HCT116 (cell line): Measurements from ENCODE around the gene ITPK1. TPM values are rescaled to one million over a fixed set of nuclear protein-coding genes. Genes with fewer than 3 reads are reported as not detected.

Source experiments
- ATAC-seq: fragments of 200-7000 bp; cut with Tn5 transposase; 2 replicates; pipeline ENCODE4 v1.9.1; 2020; ENCODE audit warnings: mild to moderate bottlenecking, moderate library complexity
- BruUV-seq: library from RNA; stranded (reverse); fragments of 400-500 nt; replicated peaks from 2 replicates; lab custom pipeline; 2021; lab: Mats Ljungman, UMichigan
- CTCF ChIA-PET: fragments of 300-600 bp; sonication (Branson Sonifier 250); formaldehyde crosslinking; loops from one replicate; lab custom pipeline; 2021; ENCODE audit warnings: antibody characterized with exemption; lab: Charles Lee
- POLR2A ChIA-PET: fragments of 300-600, 350-600 bp; sonication (Branson Sonifier 250); formaldehyde crosslinking; loops from one replicate; lab custom pipeline; 2021; ENCODE audit warnings: antibody characterized with exemption; lab: Charles Lee
- RAD21 ChIA-PET, 2 experiments: fragments of 300-600 bp; sonication (Branson Sonifier 250); formaldehyde crosslinking; loops; one replicate each; lab custom pipeline; 2023; ENCODE audit warnings: low total read pairs in 2 of 2; ENCODE audit not compliant: uncharacterized antibody in 2 of 2, unreplicated experiment in 2 of 2, low non-redundant PET in 1 of 2; lab: Charles Lee
- DNase-seq: peaks from one replicate; pipeline ENCODE4 v3.0.0-alpha.2; 2010; ENCODE audit warnings: low read depth, low spot score
- H2AFZ ChIP-seq: fragments of 200-600 bp; shearing (Covaris generic), sonication (generic); 2 replicates; pipeline ENCODE4 v1.6.1; 2017; ENCODE audit warnings: low read depth, mixed run types, mixed read lengths, antibody characterized with exemption, low read length; ENCODE audit not compliant: poor library complexity, severe bottlenecking
- H3K27ac ChIP-seq: 2 replicates; pipeline ENCODE4 v1.5.1; 2012; ENCODE audit warnings: low read depth, low read length
- H3K27me3 ChIP-seq: fragments of 200-600 bp; sonication (generic); 2 replicates; pipeline ENCODE4 v1.6.1; 2016; ENCODE audit warnings: mixed run types, low read length, mixed read lengths; ENCODE audit not compliant: insufficient read depth
- H3K36me3 ChIP-seq, 2 experiments: fragments of 200-500 bp in 1 of 2; fragments of 200-600 bp in 1 of 2; sonication (Bioruptor generic) in 1 of 2; sonication (generic) in 1 of 2; 2 replicates each; pipeline versions ENCODE4 v1.5.1 to v1.6.1; 2014 to 2016; ENCODE audit warnings: low read length in 2 of 2, inconsistent platforms in 1 of 2, mixed read lengths in 1 of 2, mixed run types in 1 of 2; ENCODE audit not compliant: insufficient read depth in 2 of 2, control insufficient read depth in 1 of 2
- H3K4me1 ChIP-seq, 2 experiments: fragments of 200-600 bp in 1 of 2; sonication (generic) in 1 of 2; 2 replicates each; pipeline versions ENCODE4 v1.5.1 to v1.6.1; 2012 to 2017; ENCODE audit warnings: low read length in 2 of 2, inconsistent platforms in 1 of 2, mild to moderate bottlenecking in 1 of 2, mixed read lengths in 1 of 2, mixed run types in 1 of 2, moderate library complexity in 1 of 2; ENCODE audit not compliant: insufficient read depth in 2 of 2, control insufficient read depth in 1 of 2
- H3K4me2 ChIP-seq: fragments of 200-600 bp; sonication (generic); 2 replicates; pipeline ENCODE4 v1.6.1; 2017; ENCODE audit warnings: mixed run types, low read length, mixed read lengths
- H3K4me3 ChIP-seq, 2 experiments: fragments of 200-600 bp in 1 of 2; sonication (generic) in 1 of 2; replicated peaks in 1 of 2; 2 replicates each; pipeline ENCODE4 v1.5.1; 2011 to 2016; ENCODE audit warnings: low read length in 2 of 2, control low read depth in 1 of 2, low read depth in 1 of 2, mild to moderate bottlenecking in 1 of 2, mixed read lengths in 1 of 2, mixed run types in 1 of 2
- H3K79me2 ChIP-seq: fragments of 200-600 bp; sonication (generic); 2 replicates; pipeline ENCODE4 v1.6.1; 2017; ENCODE audit warnings: mild to moderate bottlenecking, mixed run types, low read length, moderate library complexity, mixed read lengths; ENCODE audit not compliant: insufficient read depth
- H3K9ac ChIP-seq: fragments of 200-600 bp; sonication (generic); 2 replicates; pipeline ENCODE4 v1.6.1; 2016; ENCODE audit warnings: low read length, mixed read lengths
- H3K9me2 ChIP-seq: fragments of 200-600 bp; sonication (generic), shearing (Covaris generic); 2 replicates; pipeline ENCODE4 v1.6.1; 2017; ENCODE audit warnings: mixed run types, mild to moderate bottlenecking, moderate library complexity; ENCODE audit not compliant: insufficient read depth
- H3K9me3 ChIP-seq, 2 experiments: fragments of 200-500 bp in 1 of 2; fragments of 200-600 bp in 1 of 2; sonication (Bioruptor generic) in 1 of 2; sonication (generic) in 1 of 2; 2 replicates each; pipeline ENCODE4 v1.6.1; 2014 to 2017; ENCODE audit warnings: low read length in 2 of 2, mixed read lengths in 2 of 2, inconsistent platforms in 1 of 2, low read depth in 1 of 2, mild to moderate bottlenecking in 1 of 2, mixed run types in 1 of 2, moderate library complexity in 1 of 2; ENCODE audit not compliant: control insufficient read depth in 1 of 2, insufficient read depth in 1 of 2
- H4K20me1 ChIP-seq: fragments of 200-600 bp; sonication (generic), shearing (Covaris generic); 2 replicates; pipeline ENCODE4 v1.6.1; 2017; ENCODE audit warnings: mixed run types, mild to moderate bottlenecking, moderate library complexity; ENCODE audit not compliant: insufficient read depth
- CBX3 ChIP-seq: IDR thresholded peaks from 2 replicates; pipeline ENCODE4 v1.6.1; 2012; ENCODE audit warnings: low read depth
- CEBPB ChIP-seq: IDR thresholded peaks from 2 replicates; pipeline ENCODE4 v1.6.1; 2012; ENCODE audit warnings: low read depth
- CTCF ChIP-seq, 3 experiments: fragments of 200-600 bp in 1 of 3; sonication (generic) in 1 of 3; IDR thresholded peaks in 2 of 3; conservative IDR thresholded peaks in 1 of 3; 2 replicates each; pipeline ENCODE4 v1.5.1; 2012 to 2017; ENCODE audit warnings: low read depth in 2 of 3, low read length in 2 of 3, antibody characterized with exemption in 1 of 3, borderline replicate concordance in 1 of 3, control low read depth in 1 of 3, mild to moderate bottlenecking in 1 of 3, mixed read lengths in 1 of 3, mixed run types in 1 of 3, moderate library complexity in 1 of 3; ENCODE audit not compliant: insufficient read depth in 1 of 3
- EZH2 ChIP-seq: fragments of 200-600 bp; sonication (generic); IDR thresholded peaks from 2 replicates; pipeline ENCODE4 v1.6.1; 2017; ENCODE audit warnings: antibody characterized with exemption, mixed run types
- EZH2phosphoT487 ChIP-seq: fragments of 200-600 bp; IDR thresholded peaks from 2 replicates; pipeline ENCODE4 v1.6.1; 2018; ENCODE audit warnings: antibody characterized with exemption, borderline replicate concordance
- FOSL1 ChIP-seq: IDR thresholded peaks from 2 replicates; pipeline ENCODE4 v1.6.1; 2012; ENCODE audit warnings: low read depth
- RAD21 ChIP-seq: IDR thresholded peaks from 2 replicates; pipeline ENCODE4 v1.6.1; 2012; ENCODE audit warnings: low read depth, mild to moderate bottlenecking
- REST ChIP-seq: IDR thresholded peaks from 2 replicates; pipeline ENCODE4 v1.6.1; 2012; ENCODE audit warnings: low read depth
- SP1 ChIP-seq: IDR thresholded peaks from 2 replicates; pipeline ENCODE4 v1.6.1; 2012; ENCODE audit warnings: low read depth
- TCF7L2 ChIP-seq: IDR thresholded peaks from 2 replicates; pipeline ENCODE4 v1.7.0; 2011; ENCODE audit warnings: borderline replicate concordance, inconsistent platforms; ENCODE audit not compliant: insufficient read depth, insufficient read length; ENCODE audit errors: extremely low read depth
- ZNF274 ChIP-seq: fragments of 200-500 bp; sonication (Bioruptor generic); IDR thresholded peaks from 2 replicates; pipeline ENCODE4 v1.6.1; 2014; ENCODE audit warnings: mild to moderate bottlenecking, low read depth, low read length, inconsistent platforms
- intact Hi-C: fragments of 100-400 bp; cut with micrococcal nuclease; formaldehyde crosslinking; loops from 2 replicates; pipeline ENCODE4 v1.10.0; 2022
- total RNA-seq: library from RNA; stranded (reverse); gene quantifications from one replicate; pipeline ENCODE4 v1.2.1, GENCODE V29; 2021; ENCODE audit not compliant: unreplicated experiment

The ITPK1 gene
- total RNA-seq, 1 experiment from 2014 or later = 70.2 TPM

- intact Hi-C loops = no loop called here
- no peak for DNase-seq
- Histone ChIP-seq H3K9me3 (no peaks in the 10 kb centered on the region), H3K9ac (no peak overlapping the region), H3K4me1 (peaks cover 5 to 13% of the 10 kb centered on the region in 2 experiments; a peak in 3 of 4 replicates), H3K4me2 (no peak overlapping the region), H3K9me2 (no peaks in the 10 kb centered on the region), H3K27ac (no peak overlapping the region), H3K27me3 (no peaks in the 10 kb centered on the region), H3K4me3 (no peak overlapping the region), H4K20me1 (no peaks in the 10 kb centered on the region), H2AFZ (no peak overlapping the region), H3K36me3 (no peaks in the 10 kb centered on the region), H3K79me2 (no peaks in the 10 kb centered on the region)
- RAD21 ChIA-PET = no interaction called here
- POLR2A ChIA-PET = no interaction called here
- ATAC-seq = no peak
- TF ChIP-seq CEBPB (no peak), TCF7L2 (no peak), RAD21 (no peak), CBX3 (no peak), CTCF (IDR thresholded peaks at IDR 0.05 in 2 of 3, conservative IDR thresholded peaks at IDR 0.05 in 1 of 3; ENCODE audit: borderline replicate concordance in 1 of 3, insufficient read depth in 1 of 3, low read depth in 2 of 3, low read length in 2 of 3) (no peak)
- no TSS peak for BruUV-seq
- CTCF ChIA-PET = no interaction called here
These were observed 103.9 kb downstream of the ITPK1 start for GRCh38 chr14:93011650-93012325.

GRCh38 chr14:93011141-93011529 is 104.6 kb downstream of the ITPK1 start:
- ChIA-PET RAD21 (no interaction called here), POLR2A (no interaction called here), CTCF (no interaction called here)
- Histone ChIP-seq H3K27me3 (no peaks in the 10 kb centered on the region), H3K27ac (no peak overlapping the region), H2AFZ (no peak overlapping the region), H3K9ac (no peak overlapping the region), H3K4me3 (no peak overlapping the region), H3K79me2 (no peaks in the 10 kb centered on the region), H3K36me3 (no peaks in the 10 kb centered on the region), H3K9me2 (no peaks in the 10 kb centered on the region), H3K4me1 (peaks cover 6 to 18% of the 10 kb centered on the region in 2 experiments; a peak in 3 of 4 replicates), H3K9me3 (no peaks in the 10 kb centered on the region), H3K4me2 (no peak overlapping the region), H4K20me1 (no peaks in the 10 kb centered on the region)
- DNase-seq (no peak), ATAC-seq (no peak)
- no TSS peak for BruUV-seq
- intact Hi-C loops = no loop called here
- no peak for TF ChIP-seq REST
- TF ChIP-seq EZH2 = no peak
- TF ChIP-seq ZNF274 = no peak
- TF ChIP-seq EZH2phosphoT487 = no peak
- no peak for TF ChIP-seq FOSL1
- TF ChIP-seq CBX3 = no peak
- TF ChIP-seq SP1 = no peak
- no peak for TF ChIP-seq CEBPB
- TF ChIP-seq TCF7L2 = no peak
